NAMALWA (cell line): Measurements from ENCODE around the gene BLTP2.
"Not testable (repeated sequence)": the region's sequence is repeated elsewhere in the genome, so short reads cannot be mapped to it uniquely, and the experiment has no call there.

Experiments
- DNase-seq: peaks from one replicate; pipeline ENCODE4 v3.0.0-alpha.2; 2015; ENCODE audit warnings: low spot score

BLTP2 gene

GRCh38 chr17:28646039-28646754 is 1.2 kb upstream of the BLTP2 start:
- DNase-seq, result peak; percentile 11

GRCh38 chr17:28645576-28645939 is 600 bp upstream of the BLTP2 start:
- DNase-seq, result no peak

- DNase-seq, result peak; percentile 77
These were observed 773 bp downstream of the BLTP2 start for GRCh38 chr17:28643983-28644786.

GRCh38 chr17:28641579-28641978 is 3.4 kb downstream of the BLTP2 start:
- no peak for DNase-seq

- no peak for DNase-seq
These were observed 9.5 kb downstream of the BLTP2 start for GRCh38 chr17:28635506-28635905.

- no peak for DNase-seq
These were observed 10.6 kb downstream of the BLTP2 start for GRCh38 chr17:28634206-28634865.

- no peak for DNase-seq
These were observed 18.1 kb downstream of the BLTP2 start for GRCh38 chr17:28626818-28627217.

GRCh38 chr17:28624148-28624547 is 20.8 kb downstream of the BLTP2 start:
- DNase-seq, result no peak

- DNase-seq, result no peak
These were observed 21.3 kb downstream of the BLTP2 start for GRCh38 chr17:28623696-28624095.

GRCh38 chr17:28622186-28622585 is 22.8 kb downstream of the BLTP2 start:
- no peak for DNase-seq

- DNase-seq, result no peak
These were observed 24.9 kb downstream of the BLTP2 start for GRCh38 chr17:28620010-28620409.

- no peak for DNase-seq
These were observed 26.5 kb downstream of the BLTP2 start for GRCh38 chr17:28618464-28618863.

GRCh38 chr17:28616281-28616680 is 28.7 kb downstream of the BLTP2 start:
- DNase-seq, result no peak

GRCh38 chr17:28615260-28615940 is 29.6 kb downstream of the BLTP2 start:
- no peak for DNase-seq

GRCh38 chr17:28613931-28614381 is 31.0 kb downstream of the BLTP2 start, which contains the start of gene RSKR:
Gene RSKR, minus strand, starts transcription at chr17:28614185. Its CDS starts 24 bp downstream, at chr17:28614161.
- no peak for DNase-seq

- DNase-seq, result peak; percentile 65
These were observed 31.8 kb downstream of the BLTP2 start for GRCh38 chr17:28612936-28613872.

GRCh38 chr17:28612531-28612930 is 32.4 kb downstream of the BLTP2 start:
- peak; percentile 25 for DNase-seq

- DNase-seq, result no peak
These were observed 34.6 kb downstream of the BLTP2 start for GRCh38 chr17:28610376-28610775.

- not testable (repeated sequence) for DNase-seq
These were observed 40.9 kb downstream of the BLTP2 start for GRCh38 chr17:28604031-28604430.

GRCh38 chr17:28599311-28600184 is 45.4 kb downstream of the BLTP2 start:
- DNase-seq, result peak; percentile 86
